Neural cell (in vitro differentiated cells): Measurements from ENCODE around the gene OR10G2. TPM values are rescaled to one million over a fixed set of nuclear protein-coding genes. Genes with fewer than 3 reads are reported as not detected.

Experiments
- H2AFZ ChIP-seq: fragments of 200-600, 300-800 bp; sonication (generic), shearing (Covaris generic); 2 replicates; pipeline ENCODE4 v1.6.0; 2014; ENCODE audit warnings: low read depth, mild to moderate bottlenecking, antibody characterized with exemption, low read length, moderate library complexity
- H3F3A ChIP-seq: fragments of 200-600 bp; shearing (Covaris generic); 2 replicates; pipeline ENCODE4 v1.6.1; 2016; ENCODE audit warnings: mild to moderate bottlenecking, moderate library complexity, mixed read lengths, antibody characterized with exemption, low read length; ENCODE audit not compliant: insufficient read depth, poor library complexity, severe bottlenecking
- H3K27ac ChIP-seq: fragments of 200-600, 300-800 bp; sonication (generic), shearing (Covaris generic); 2 replicates; pipeline ENCODE4 v1.5.1; 2014; ENCODE audit warnings: mild to moderate bottlenecking, low read length, moderate library complexity
- H3K27me3 ChIP-seq: fragments of 300-800, 200-600 bp; sonication (generic), shearing (Covaris generic); 2 replicates; pipeline ENCODE4 v1.6.0; 2014; ENCODE audit warnings: mild to moderate bottlenecking, low read depth, low read length, moderate library complexity; ENCODE audit not compliant: insufficient read depth
- H3K36me3 ChIP-seq: fragments of 300-800, 200-600 bp; sonication (generic), shearing (Covaris generic); 2 replicates; pipeline ENCODE4 v1.5.1; 2014; ENCODE audit warnings: mild to moderate bottlenecking, antibody characterized with exemption, low read length, moderate library complexity; ENCODE audit not compliant: insufficient read depth
- H3K4me2 ChIP-seq: fragments of 300-800, 200-600 bp; sonication (generic), shearing (Covaris generic); 2 replicates; pipeline ENCODE4 v1.6.0; 2014; ENCODE audit warnings: mild to moderate bottlenecking, low read length
- H3K4me3 ChIP-seq: fragments of 300-800, 200-600 bp; sonication (generic), shearing (Covaris generic); 2 replicates; pipeline ENCODE4 v1.5.1; 2014; ENCODE audit warnings: mild to moderate bottlenecking, low read length, moderate library complexity
- H3K79me2 ChIP-seq: fragments of 200-600 bp; shearing (Covaris generic); replicated peaks from 2 replicates; pipeline ENCODE4 v1.6.0; 2014; ENCODE audit warnings: mild to moderate bottlenecking, low read length, moderate library complexity; ENCODE audit not compliant: insufficient read depth
- H3K9ac ChIP-seq: fragments of 300-800, 200-600 bp; sonication (generic), shearing (Covaris generic); 2 replicates; pipeline ENCODE4 v1.6.1; 2016; ENCODE audit warnings: mild to moderate bottlenecking, low read length, mixed read lengths
- H3K9me2 ChIP-seq: fragments of 200-600 bp; shearing (Covaris generic); 2 replicates; pipeline ENCODE4 v1.6.1; 2016; ENCODE audit warnings: mild to moderate bottlenecking, low read length, mixed read lengths; ENCODE audit not compliant: insufficient read depth
- H3K9me3 ChIP-seq: fragments of 200-600, 300-800 bp; sonication (generic), shearing (Covaris generic); 2 replicates; pipeline ENCODE4 v1.6.1; 2016; ENCODE audit warnings: mild to moderate bottlenecking, mixed run types, low read length, moderate library complexity, mixed read lengths
- H4K20me1 ChIP-seq: fragments of 200-600 bp; shearing (Covaris generic); 2 replicates; pipeline ENCODE4 v1.6.1; 2016; ENCODE audit warnings: mild to moderate bottlenecking, mixed run types; ENCODE audit not compliant: insufficient read depth
- EP300 ChIP-seq: fragments of 450-650 bp; conservative IDR thresholded peaks from 2 replicates; pipeline ENCODE4 v1.6.1; 2014; ENCODE audit warnings: antibody characterized with exemption, mild to moderate bottlenecking, moderate library complexity; ENCODE audit not compliant: poor library complexity, severe bottlenecking
- EZH2 ChIP-seq: fragments of 200-600, 300-800 bp; shearing (Covaris generic), sonication (generic); IDR thresholded peaks from 2 replicates; pipeline ENCODE4 v1.6.1; 2014; ENCODE audit warnings: antibody characterized with exemption, low read length, borderline replicate concordance, mild to moderate bottlenecking; ENCODE audit not compliant: insufficient read depth, poor library complexity, severe bottlenecking
- MXI1 ChIP-seq: fragments of 450-650 bp; conservative IDR thresholded peaks from 2 replicates; pipeline ENCODE4 v1.6.1; 2014; ENCODE audit warnings: antibody characterized with exemption, mild to moderate bottlenecking; ENCODE audit not compliant: poor library complexity, severe bottlenecking
- POLR2AphosphoS5 ChIP-seq: IDR thresholded peaks from 2 replicates; pipeline ENCODE4 v1.6.1; 2012
- RAD21 ChIP-seq: fragments of 450-650 bp; conservative IDR thresholded peaks from 2 replicates; pipeline ENCODE4 v1.6.1; 2014; ENCODE audit warnings: antibody characterized with exemption, mild to moderate bottlenecking, moderate library complexity
- REST ChIP-seq: IDR thresholded peaks from 2 replicates; pipeline ENCODE4 v1.6.1; 2012; ENCODE audit warnings: borderline replicate concordance
- SMC3 ChIP-seq: fragments of 450-650 bp; conservative IDR thresholded peaks from 2 replicates; pipeline ENCODE4 v1.6.1; 2014; ENCODE audit warnings: antibody characterized with exemption, mild to moderate bottlenecking, moderate library complexity; ENCODE audit not compliant: poor library complexity
- TAF1 ChIP-seq: IDR thresholded peaks from 2 replicates; pipeline ENCODE4 v1.6.1; 2012; ENCODE audit warnings: low read depth
- polyA plus RNA-seq: library from polyadenylated mRNA; depleted of rRNA; stranded (reverse); fragments of >200 nt; gene quantifications from 2 replicates; pipeline ENCODE4 v1.2.3, GENCODE V29; 2014
- TF ChIP-seq, protein P1 (sequence below): fragments of 450-650 bp; IDR thresholded peaks from 2 replicates; pipeline ENCODE4 v1.5.1; 2014; ENCODE audit warnings: antibody characterized with exemption, mild to moderate bottlenecking, moderate library complexity; ENCODE audit not compliant: poor library complexity, severe bottlenecking

Gene OR10G2
- polyA plus RNA-seq, 1 donor from 2014 or later: not detected

DNA sequence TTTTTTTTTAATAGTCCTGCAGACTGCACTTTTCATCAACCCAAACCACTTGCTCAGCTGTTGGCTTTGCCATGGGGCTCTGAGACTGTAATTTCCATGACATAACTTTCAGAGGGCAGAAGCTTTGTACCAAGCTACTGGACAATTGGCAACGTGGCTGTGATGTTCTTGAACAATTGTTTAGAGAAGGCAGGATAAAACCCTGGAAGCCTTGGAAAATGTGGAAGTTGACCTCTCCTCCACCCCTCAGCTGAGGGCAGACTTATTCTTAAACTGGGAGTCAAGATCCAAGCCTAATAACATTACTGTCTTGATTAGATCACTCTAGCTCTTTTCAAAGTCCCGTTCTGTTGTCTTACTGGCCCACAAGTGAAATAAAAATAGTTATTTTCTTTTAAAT lies 36.6 kb upstream of the OR10G2 start:
- Histone ChIP-seq H3K36me3 (no peaks in the 10 kb centered on the region), H4K20me1 (no peaks in the 10 kb centered on the region), H3K79me2 (no peaks in the 10 kb centered on the region), H3K4me3 (no peak overlapping the region), H3F3A (no peaks in the 10 kb centered on the region), H3K4me2 (no peak overlapping the region), H3K9ac (no peak overlapping the region), H3K9me3 (no peaks in the 10 kb centered on the region), H3K27me3 (no peaks in the 10 kb centered on the region), H3K9me2 (no peaks in the 10 kb centered on the region), H3K27ac (no peak overlapping the region), H2AFZ (no peak overlapping the region)
- TF ChIP-seq EZH2: no peak

GRCh38 chr14:21669284-21669683 lies 34.5 kb upstream of the OR10G2 start:
- Histone ChIP-seq H2AFZ (no peak overlapping the region), H3K9me2 (no peaks in the 10 kb centered on the region), H3K9me3 (no peaks in the 10 kb centered on the region), H4K20me1 (no peaks in the 10 kb centered on the region), H3F3A (no peaks in the 10 kb centered on the region), H3K27me3 (no peaks in the 10 kb centered on the region), H3K27ac (no peak overlapping the region), H3K36me3 (no peaks in the 10 kb centered on the region), H3K4me3 (no peak overlapping the region), H3K9ac (no peak overlapping the region), H3K79me2 (no peaks in the 10 kb centered on the region), H3K4me2 (no peak overlapping the region)
- no peak for TF ChIP-seq SMC3
- TF ChIP-seq EP300: no peak
- TF ChIP-seq TAF1: no peak
- TF ChIP-seq, protein P1, sequence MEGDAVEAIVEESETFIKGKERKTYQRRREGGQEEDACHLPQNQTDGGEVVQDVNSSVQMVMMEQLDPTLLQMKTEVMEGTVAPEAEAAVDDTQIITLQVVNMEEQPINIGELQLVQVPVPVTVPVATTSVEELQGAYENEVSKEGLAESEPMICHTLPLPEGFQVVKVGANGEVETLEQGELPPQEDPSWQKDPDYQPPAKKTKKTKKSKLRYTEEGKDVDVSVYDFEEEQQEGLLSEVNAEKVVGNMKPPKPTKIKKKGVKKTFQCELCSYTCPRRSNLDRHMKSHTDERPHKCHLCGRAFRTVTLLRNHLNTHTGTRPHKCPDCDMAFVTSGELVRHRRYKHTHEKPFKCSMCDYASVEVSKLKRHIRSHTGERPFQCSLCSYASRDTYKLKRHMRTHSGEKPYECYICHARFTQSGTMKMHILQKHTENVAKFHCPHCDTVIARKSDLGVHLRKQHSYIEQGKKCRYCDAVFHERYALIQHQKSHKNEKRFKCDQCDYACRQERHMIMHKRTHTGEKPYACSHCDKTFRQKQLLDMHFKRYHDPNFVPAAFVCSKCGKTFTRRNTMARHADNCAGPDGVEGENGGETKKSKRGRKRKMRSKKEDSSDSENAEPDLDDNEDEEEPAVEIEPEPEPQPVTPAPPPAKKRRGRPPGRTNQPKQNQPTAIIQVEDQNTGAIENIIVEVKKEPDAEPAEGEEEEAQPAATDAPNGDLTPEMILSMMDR: no peak
- TF ChIP-seq MXI1: no peak
- no peak for TF ChIP-seq RAD21
- no peak for TF ChIP-seq EZH2
- no peak for TF ChIP-seq POLR2AphosphoS5
- TF ChIP-seq REST: no peak

GRCh38 chr14:21668377-21668776 lies 33.6 kb upstream of the OR10G2 start:
- no peaks in the 10 kb centered on the region for H4K20me1 ChIP-seq
- H3K36me3 ChIP-seq: no peaks in the 10 kb centered on the region
- H3K27me3 ChIP-seq: no peaks in the 10 kb centered on the region
- H3K79me2 ChIP-seq: no peaks in the 10 kb centered on the region
- no peak overlapping the region for H2AFZ ChIP-seq
- no peak overlapping the region for H3K4me3 ChIP-seq
- no peaks in the 10 kb centered on the region for H3K9me3 ChIP-seq
- no peaks in the 10 kb centered on the region for H3K9me2 ChIP-seq
- TF ChIP-seq, protein P1: no peak
- TF ChIP-seq RAD21 (no peak), EZH2 (no peak), SMC3 (no peak), MXI1 (no peak), TAF1 (no peak), POLR2AphosphoS5 (no peak), EP300 (no peak), REST (no peak)
- H3K9ac ChIP-seq: no peak overlapping the region
- H3F3A ChIP-seq: no peaks in the 10 kb centered on the region
- H3K27ac ChIP-seq: no peak overlapping the region
- no peak overlapping the region for H3K4me2 ChIP-seq
